Endothelial cell of umbilical vein (primary cell): Measurements from ENCODE around the gene NFIA.

Source experiments
- CTCF ChIP-seq, 2 donors: IDR thresholded peaks; 1 replicate in 1 of 2; 2 replicates in 1 of 2; pipeline ENCODE4 v1.5.1; 2011; ENCODE audit warnings: low read length in 2 of 2, mild to moderate bottlenecking in 2 of 2, moderate library complexity in 2 of 2, control low read depth in 1 of 2, inconsistent platforms in 1 of 2, low read depth in 1 of 2; ENCODE audit not compliant: insufficient read depth in 1 of 2; ENCODE audit errors: extremely low read depth in 1 of 2
- EZH2 ChIP-seq: IDR thresholded peaks from 2 replicates; pipeline ENCODE4 v1.6.1; 2012; ENCODE audit warnings: borderline replicate concordance, low read depth, mild to moderate bottlenecking, moderate library complexity, low read length, inconsistent platforms; ENCODE audit not compliant: severe bottlenecking
- JUN ChIP-seq: IDR thresholded peaks from 2 replicates; pipeline ENCODE4 v1.6.1; 2011; ENCODE audit warnings: borderline replicate concordance, low read depth; ENCODE audit not compliant: insufficient read length, insufficient read depth
- MAX ChIP-seq: IDR thresholded peaks from 2 replicates; pipeline ENCODE4 v1.6.1; 2011; ENCODE audit not compliant: insufficient read depth, insufficient read length
- MYC ChIP-seq: IDR thresholded peaks from one replicate; pipeline ENCODE4 v1.6.1; 2011; ENCODE audit warnings: mild to moderate bottlenecking, low read depth, low read length
- POLR2A ChIP-seq: IDR thresholded peaks from 2 replicates; pipeline ENCODE4 v1.6.1; 2012; ENCODE audit warnings: low read depth, mild to moderate bottlenecking, control low read depth, low read length
- POLR2AphosphoS5 ChIP-seq: IDR thresholded peaks from 2 replicates; pipeline ENCODE4 v1.6.1; 2012; ENCODE audit warnings: low read depth, mild to moderate bottlenecking, control low read depth, low read length, moderate library complexity; ENCODE audit not compliant: insufficient read depth

DNA sequence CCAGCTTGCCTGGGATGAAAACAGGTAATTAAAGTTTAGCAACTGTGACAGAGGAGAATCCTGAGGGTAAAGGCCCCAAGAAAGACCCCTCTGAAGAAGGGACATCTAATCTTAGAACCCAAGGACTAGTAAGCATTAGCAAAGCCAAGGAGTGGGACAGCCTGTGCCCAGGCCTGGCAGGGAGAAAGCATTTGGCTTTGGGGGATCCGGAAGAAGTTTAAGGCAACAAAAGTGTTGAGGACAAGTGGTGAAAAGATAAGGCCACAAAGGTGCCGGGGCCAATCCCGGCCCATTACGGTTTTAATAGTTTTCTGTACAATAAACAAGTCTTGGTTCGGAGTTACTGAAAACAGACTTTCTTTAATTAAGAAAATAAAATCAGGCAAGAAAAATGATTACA, 367.0 kb downstream of the NFIA start:
- no peak for TF ChIP-seq CTCF (IDR thresholded peaks at IDR 0.05; ENCODE audit: extremely low read depth in 1 of 2, insufficient read depth in 1 of 2, low read depth in 1 of 2, low read length in 2 of 2)
- TF ChIP-seq MAX, result no peak
- no peak for TF ChIP-seq POLR2A
- TF ChIP-seq EZH2, result no peak
- TF ChIP-seq POLR2AphosphoS5, result no peak
- no peak for TF ChIP-seq MYC
- no peak for TF ChIP-seq JUN
